HEK293 (cell line): ENCODE data around the gene RITA1.

Experiments used
- CTCF ChIA-PET: fragments of 350-600 bp; formaldehyde crosslinking; extraction: SDS; loops from one replicate; lab custom pipeline; 2021; ENCODE audit warnings: antibody characterized with exemption; lab: Yijun Ruan, JAX
- POLR2A ChIA-PET: fragments of 300-600 bp; formaldehyde crosslinking; extraction: SDS; loops from one replicate; lab custom pipeline; 2020; ENCODE audit warnings: antibody characterized with exemption, inconsistent platforms; lab: Yijun Ruan, JAX
- H3K27ac ChIP-seq: fragments of 200-500 bp; sonication (Bioruptor generic); 2 replicates; pipeline ENCODE4 v1.5.1; 2014; ENCODE audit warnings: low read depth, low read length, control low read depth, inconsistent platforms; ENCODE audit errors: extremely low read depth
- H3K36me3 ChIP-seq, 2 experiments: fragments of 200-500 bp in 1 of 2; sonication (Bioruptor generic) in 1 of 2; 1 replicate in 1 of 2; 2 replicates in 1 of 2; pipeline ENCODE4 v1.5.1; 2014 to 2017; ENCODE audit warnings: inconsistent platforms in 2 of 2, low read length in 2 of 2; ENCODE audit not compliant: control insufficient read depth in 2 of 2, insufficient read depth in 1 of 2
- H3K4me1 ChIP-seq: fragments of 200-500 bp; sonication (Bioruptor generic); 2 replicates; pipeline ENCODE4 v1.5.1; 2014; ENCODE audit warnings: mild to moderate bottlenecking, low read length, inconsistent platforms; ENCODE audit not compliant: control insufficient read depth, insufficient read depth
- H3K4me3 ChIP-seq: 2 replicates; pipeline ENCODE4 v1.5.1; 2011; ENCODE audit warnings: low read depth, mild to moderate bottlenecking, control low read depth, low read length, moderate library complexity
- H3K9me3 ChIP-seq: fragments of 200-500 bp; sonication (Bioruptor generic); 2 replicates; pipeline ENCODE4 v1.5.1; 2014; ENCODE audit warnings: low read depth, low read length, inconsistent platforms; ENCODE audit not compliant: control insufficient read depth, insufficient read depth
- GLI2 ChIP-seq: fragments of 450-650 bp; formaldehyde crosslinking; IDR thresholded peaks from 2 replicates; pipeline ENCODE4; 2017; ENCODE audit warnings: missing biosample characterization, missing genetic modification characterization, low read depth, borderline replicate concordance
- ZFP69B ChIP-seq: fragments of 450-650 bp; formaldehyde crosslinking; IDR thresholded peaks from 2 replicates; pipeline ENCODE4 v1.5.1; 2016; ENCODE audit warnings: missing biosample characterization, missing genetic modification characterization
- ZNF223 ChIP-seq: fragments of 450-650 bp; formaldehyde crosslinking; IDR thresholded peaks from 2 replicates; pipeline ENCODE4 v1.5.1; 2016; ENCODE audit warnings: missing biosample characterization, missing genetic modification characterization
- ZNF274 ChIP-seq, 2 experiments: fragments of 200-500 bp in 1 of 2; fragments of 450-650 bp in 1 of 2; sonication (Bioruptor generic) in 1 of 2; formaldehyde crosslinking in 1 of 2; IDR thresholded peaks; 2 replicates each; pipeline versions ENCODE4 v1.5.1 to v1.6.1; 2014 to 2016; ENCODE audit warnings: borderline replicate concordance in 1 of 2, inconsistent platforms in 1 of 2, low read length in 1 of 2, missing biosample characterization in 1 of 2, missing genetic modification characterization in 1 of 2
- ZNF513 ChIP-seq: fragments of 450-650 bp; IDR thresholded peaks from 2 replicates; pipeline ENCODE4 v1.5.1; 2018; ENCODE audit warnings: missing biosample characterization, missing genetic modification characterization
- ZNF548 ChIP-seq: fragments of 450-650 bp; formaldehyde crosslinking; IDR thresholded peaks from 2 replicates; pipeline ENCODE4 v1.5.1; 2016; ENCODE audit warnings: missing biosample characterization, missing genetic modification characterization
- ZNF621 ChIP-seq: fragments of 450-650 bp; formaldehyde crosslinking; IDR thresholded peaks from 2 replicates; pipeline ENCODE4 v1.5.1; 2017; ENCODE audit warnings: missing biosample characterization, missing genetic modification characterization
- ZNF623 ChIP-seq: fragments of 450-650 bp; formaldehyde crosslinking; IDR thresholded peaks from 2 replicates; pipeline ENCODE4 v1.5.1; 2016; ENCODE audit warnings: missing biosample characterization, missing genetic modification characterization
- ZNF658 ChIP-seq: fragments of 450-650 bp; formaldehyde crosslinking; IDR thresholded peaks from 2 replicates; pipeline ENCODE4; 2016; ENCODE audit warnings: missing biosample characterization, missing genetic modification characterization
- TF ChIP-seq, protein P1 (sequence below): fragments of 450-650 bp; formaldehyde crosslinking; IDR thresholded peaks from 2 replicates; pipeline ENCODE4 v1.5.1; 2016; ENCODE audit warnings: missing biosample characterization, missing genetic modification characterization
- TF ChIP-seq, protein P2 (sequence below): fragments of 450-650 bp; formaldehyde crosslinking; IDR thresholded peaks from 2 replicates; pipeline ENCODE4 v1.5.1; 2016; ENCODE audit warnings: missing biosample characterization, missing genetic modification characterization

The RITA1 gene

GRCh38 chr12:113230315-113231234 is 45.1 kb downstream of the RITA1 start (continued):
- TF ChIP-seq, protein P1, sequence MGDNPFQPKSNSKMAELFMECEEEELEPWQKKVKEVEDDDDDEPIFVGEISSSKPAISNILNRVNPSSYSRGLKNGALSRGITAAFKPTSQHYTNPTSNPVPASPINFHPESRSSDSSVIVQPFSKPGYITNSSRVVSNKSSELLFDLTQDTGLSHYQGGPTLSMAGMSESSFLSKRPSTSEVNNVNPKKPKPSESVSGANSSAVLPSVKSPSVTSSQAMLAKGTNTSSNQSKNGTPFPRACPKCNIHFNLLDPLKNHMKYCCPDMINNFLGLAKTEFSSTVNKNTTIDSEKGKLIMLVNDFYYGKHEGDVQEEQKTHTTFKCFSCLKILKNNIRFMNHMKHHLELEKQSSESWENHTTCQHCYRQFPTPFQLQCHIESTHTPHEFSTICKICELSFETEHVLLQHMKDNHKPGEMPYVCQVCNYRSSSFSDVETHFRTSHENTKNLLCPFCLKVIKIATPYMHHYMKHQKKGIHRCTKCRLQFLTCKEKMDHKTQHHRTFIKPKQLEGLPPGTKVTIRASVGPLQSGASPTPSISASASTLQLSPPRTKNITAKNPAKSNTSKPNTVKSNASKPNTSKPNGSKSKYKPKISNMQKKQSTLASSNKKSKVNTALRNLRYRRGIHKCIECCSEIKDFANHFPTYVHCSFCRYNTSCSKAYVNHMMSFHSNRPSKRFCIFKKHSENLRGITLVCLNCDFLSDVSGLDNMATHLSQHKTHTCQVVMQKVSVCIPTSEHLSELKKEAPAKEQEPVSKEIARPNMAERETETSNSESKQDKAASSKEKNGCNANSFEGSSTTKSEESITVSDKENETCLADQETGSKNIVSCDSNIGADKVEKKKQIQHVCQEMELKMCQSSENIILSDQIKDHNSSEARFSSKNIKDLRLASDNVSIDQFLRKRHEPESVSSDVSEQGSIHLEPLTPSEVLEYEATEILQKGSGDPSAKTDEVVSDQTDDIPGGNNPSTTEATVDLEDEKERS = no peak
- TF ChIP-seq ZNF621 (tag by site-specific recombination) (no peak), ZNF623 (tag by site-specific recombination) (no peak), ZNF223 (tag by site-specific recombination) (no peak), ZFP69B (tag by site-specific recombination) (no peak), ZNF513 (tag by site-specific recombination) (no peak), ZNF658 (no peak), ZNF274 (IDR thresholded peaks at IDR 0.05; ENCODE audit: low read length) (no peak), ZNF274 (tag by site-specific recombination; IDR thresholded peaks at IDR 0.05; ENCODE audit: borderline replicate concordance) (no peak)
- TF ChIP-seq, protein P2, sequence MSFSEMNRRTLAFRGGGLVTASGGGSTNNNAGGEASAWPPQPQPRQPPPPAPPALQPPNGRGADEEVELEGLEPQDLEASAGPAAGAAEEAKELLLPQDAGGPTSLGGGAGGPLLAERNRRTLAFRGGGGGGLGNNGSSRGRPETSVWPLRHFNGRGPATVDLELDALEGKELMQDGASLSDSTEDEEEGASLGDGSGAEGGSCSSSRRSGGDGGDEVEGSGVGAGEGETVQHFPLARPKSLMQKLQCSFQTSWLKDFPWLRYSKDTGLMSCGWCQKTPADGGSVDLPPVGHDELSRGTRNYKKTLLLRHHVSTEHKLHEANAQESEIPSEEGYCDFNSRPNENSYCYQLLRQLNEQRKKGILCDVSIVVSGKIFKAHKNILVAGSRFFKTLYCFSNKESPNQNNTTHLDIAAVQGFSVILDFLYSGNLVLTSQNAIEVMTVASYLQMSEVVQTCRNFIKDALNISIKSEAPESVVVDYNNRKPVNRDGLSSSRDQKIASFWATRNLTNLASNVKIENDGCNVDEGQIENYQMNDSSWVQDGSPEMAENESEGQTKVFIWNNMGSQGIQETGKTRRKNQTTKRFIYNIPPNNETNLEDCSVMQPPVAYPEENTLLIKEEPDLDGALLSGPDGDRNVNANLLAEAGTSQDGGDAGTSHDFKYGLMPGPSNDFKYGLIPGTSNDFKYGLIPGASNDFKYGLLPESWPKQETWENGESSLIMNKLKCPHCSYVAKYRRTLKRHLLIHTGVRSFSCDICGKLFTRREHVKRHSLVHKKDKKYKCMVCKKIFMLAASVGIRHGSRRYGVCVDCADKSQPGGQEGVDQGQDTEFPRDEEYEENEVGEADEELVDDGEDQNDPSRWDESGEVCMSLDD (tag by site-specific recombination) = no peak

GRCh38 chr12:113231235-113232088 is 45.9 kb downstream of the RITA1 start:
- no peak overlapping the region for H3K27ac ChIP-seq
- CTCF ChIA-PET = no interaction called here
- peaks cover 0 to 55% of the 10 kb centered on the region in 2 experiments; a peak in 1 of 3 replicates for H3K36me3 ChIP-seq
- H3K4me1 ChIP-seq = no peaks in the 10 kb centered on the region
- H3K9me3 ChIP-seq = no peaks in the 10 kb centered on the region
- POLR2A ChIA-PET = interaction anchor here (1.2 kb wide), 1 partner anchor 10 kb away, joined by 6 read pairs; the partner anchor contains the start of gene TPCN1
- TF ChIP-seq ZNF548 (tag by site-specific recombination) (peak; percentile 99), GLI2 (no peak)
- no peak overlapping the region for H3K4me3 ChIP-seq
